H1 (cell line): ENCODE results near the gene E2F8. TPM values are rescaled to one million over a fixed set of nuclear protein-coding genes. Genes with fewer than 3 reads are reported as not detected.

ENCODE experiments used
- BACH1 ChIP-seq: IDR thresholded peaks from 2 replicates; pipeline ENCODE4 v1.6.1; 2012; ENCODE audit warnings: low read length, improper control_type of control experiment
- CBX5 ChIP-seq: fragments of 300-800, 300-1000 bp; sonication (generic); IDR thresholded peaks from 2 replicates; pipeline ENCODE4 v1.7.1; 2016; ENCODE audit warnings: antibody characterized with exemption, low read length, low read depth
- FOSL1 ChIP-seq: IDR thresholded peaks from 2 replicates; pipeline ENCODE4 v1.6.1; 2011; ENCODE audit warnings: mild to moderate bottlenecking, low read depth, low read length, moderate library complexity; ENCODE audit not compliant: insufficient read depth
- GTF2F1 ChIP-seq: IDR thresholded peaks from 2 replicates; pipeline ENCODE4 v1.6.1; 2012; ENCODE audit warnings: low read depth, low read length, improper control_type of control experiment, borderline replicate concordance
- polyA plus RNA-seq, 7 experiments: library from polyadenylated mRNA; depleted of rRNA in 3 of 7; stranded (reverse) in 5 of 7; unstranded in 2 of 7; fragments of >200 nt in 5 of 7; fragments of 200-250 nt in 2 of 7; gene quantifications; 1 replicate in 5 of 7; 2 replicates in 1 of 7; 4 replicates in 1 of 7; pipeline versions ENCODE4 v1.2.1 to v1.2.3, GENCODE V29; 2011 to 2013; ENCODE audit warnings: missing spikeins in 2 of 7, mixed read lengths in 2 of 7
- total RNA-seq: library from RNA; stranded (reverse); fragmentation: NEBNext Ultra II Directional; extraction: Animal tissue kit (Norgen Biotek cat#: 25700); gene quantifications from 2 replicates; pipeline ENCODE4 v1.2.1, GENCODE V29; 2021
- TF ChIP-seq, protein P1 (sequence below): fragments of 300-600 bp; sonication (generic); IDR thresholded peaks from 2 replicates; pipeline ENCODE4 v1.7.1; 2012; ENCODE audit warnings: low read length, moderate library complexity, mild to moderate bottlenecking, inconsistent platforms; ENCODE audit not compliant: insufficient replicate concordance

E2F8 gene
- total and polyA plus RNA-seq, 2 of the 8 experiments (the other 6 are each of a cell fraction or from before 2014, with no cell fraction given), result 5.4 to 11.4 TPM

DNA sequence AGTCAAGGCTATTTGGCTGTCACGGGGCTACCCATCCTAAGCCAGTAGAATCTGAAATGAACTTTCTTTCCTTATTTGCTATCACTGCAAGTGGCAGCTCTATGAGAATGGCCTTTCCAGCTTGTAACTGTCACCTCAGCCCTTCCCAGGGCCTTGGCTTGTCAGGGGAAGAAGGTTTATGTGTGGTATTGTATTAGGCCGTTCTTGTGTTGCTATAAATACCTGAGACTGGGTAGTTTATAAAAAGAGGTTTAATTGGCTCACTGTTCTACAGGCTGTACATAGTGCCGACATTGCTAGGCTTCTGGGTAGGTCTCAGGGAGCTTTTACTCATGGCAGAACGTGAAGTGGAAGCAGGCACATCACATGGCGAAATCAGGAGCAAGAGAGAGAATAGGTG lies 26.8 kb upstream of the E2F8 start (continued):
- TF ChIP-seq, protein P1, sequence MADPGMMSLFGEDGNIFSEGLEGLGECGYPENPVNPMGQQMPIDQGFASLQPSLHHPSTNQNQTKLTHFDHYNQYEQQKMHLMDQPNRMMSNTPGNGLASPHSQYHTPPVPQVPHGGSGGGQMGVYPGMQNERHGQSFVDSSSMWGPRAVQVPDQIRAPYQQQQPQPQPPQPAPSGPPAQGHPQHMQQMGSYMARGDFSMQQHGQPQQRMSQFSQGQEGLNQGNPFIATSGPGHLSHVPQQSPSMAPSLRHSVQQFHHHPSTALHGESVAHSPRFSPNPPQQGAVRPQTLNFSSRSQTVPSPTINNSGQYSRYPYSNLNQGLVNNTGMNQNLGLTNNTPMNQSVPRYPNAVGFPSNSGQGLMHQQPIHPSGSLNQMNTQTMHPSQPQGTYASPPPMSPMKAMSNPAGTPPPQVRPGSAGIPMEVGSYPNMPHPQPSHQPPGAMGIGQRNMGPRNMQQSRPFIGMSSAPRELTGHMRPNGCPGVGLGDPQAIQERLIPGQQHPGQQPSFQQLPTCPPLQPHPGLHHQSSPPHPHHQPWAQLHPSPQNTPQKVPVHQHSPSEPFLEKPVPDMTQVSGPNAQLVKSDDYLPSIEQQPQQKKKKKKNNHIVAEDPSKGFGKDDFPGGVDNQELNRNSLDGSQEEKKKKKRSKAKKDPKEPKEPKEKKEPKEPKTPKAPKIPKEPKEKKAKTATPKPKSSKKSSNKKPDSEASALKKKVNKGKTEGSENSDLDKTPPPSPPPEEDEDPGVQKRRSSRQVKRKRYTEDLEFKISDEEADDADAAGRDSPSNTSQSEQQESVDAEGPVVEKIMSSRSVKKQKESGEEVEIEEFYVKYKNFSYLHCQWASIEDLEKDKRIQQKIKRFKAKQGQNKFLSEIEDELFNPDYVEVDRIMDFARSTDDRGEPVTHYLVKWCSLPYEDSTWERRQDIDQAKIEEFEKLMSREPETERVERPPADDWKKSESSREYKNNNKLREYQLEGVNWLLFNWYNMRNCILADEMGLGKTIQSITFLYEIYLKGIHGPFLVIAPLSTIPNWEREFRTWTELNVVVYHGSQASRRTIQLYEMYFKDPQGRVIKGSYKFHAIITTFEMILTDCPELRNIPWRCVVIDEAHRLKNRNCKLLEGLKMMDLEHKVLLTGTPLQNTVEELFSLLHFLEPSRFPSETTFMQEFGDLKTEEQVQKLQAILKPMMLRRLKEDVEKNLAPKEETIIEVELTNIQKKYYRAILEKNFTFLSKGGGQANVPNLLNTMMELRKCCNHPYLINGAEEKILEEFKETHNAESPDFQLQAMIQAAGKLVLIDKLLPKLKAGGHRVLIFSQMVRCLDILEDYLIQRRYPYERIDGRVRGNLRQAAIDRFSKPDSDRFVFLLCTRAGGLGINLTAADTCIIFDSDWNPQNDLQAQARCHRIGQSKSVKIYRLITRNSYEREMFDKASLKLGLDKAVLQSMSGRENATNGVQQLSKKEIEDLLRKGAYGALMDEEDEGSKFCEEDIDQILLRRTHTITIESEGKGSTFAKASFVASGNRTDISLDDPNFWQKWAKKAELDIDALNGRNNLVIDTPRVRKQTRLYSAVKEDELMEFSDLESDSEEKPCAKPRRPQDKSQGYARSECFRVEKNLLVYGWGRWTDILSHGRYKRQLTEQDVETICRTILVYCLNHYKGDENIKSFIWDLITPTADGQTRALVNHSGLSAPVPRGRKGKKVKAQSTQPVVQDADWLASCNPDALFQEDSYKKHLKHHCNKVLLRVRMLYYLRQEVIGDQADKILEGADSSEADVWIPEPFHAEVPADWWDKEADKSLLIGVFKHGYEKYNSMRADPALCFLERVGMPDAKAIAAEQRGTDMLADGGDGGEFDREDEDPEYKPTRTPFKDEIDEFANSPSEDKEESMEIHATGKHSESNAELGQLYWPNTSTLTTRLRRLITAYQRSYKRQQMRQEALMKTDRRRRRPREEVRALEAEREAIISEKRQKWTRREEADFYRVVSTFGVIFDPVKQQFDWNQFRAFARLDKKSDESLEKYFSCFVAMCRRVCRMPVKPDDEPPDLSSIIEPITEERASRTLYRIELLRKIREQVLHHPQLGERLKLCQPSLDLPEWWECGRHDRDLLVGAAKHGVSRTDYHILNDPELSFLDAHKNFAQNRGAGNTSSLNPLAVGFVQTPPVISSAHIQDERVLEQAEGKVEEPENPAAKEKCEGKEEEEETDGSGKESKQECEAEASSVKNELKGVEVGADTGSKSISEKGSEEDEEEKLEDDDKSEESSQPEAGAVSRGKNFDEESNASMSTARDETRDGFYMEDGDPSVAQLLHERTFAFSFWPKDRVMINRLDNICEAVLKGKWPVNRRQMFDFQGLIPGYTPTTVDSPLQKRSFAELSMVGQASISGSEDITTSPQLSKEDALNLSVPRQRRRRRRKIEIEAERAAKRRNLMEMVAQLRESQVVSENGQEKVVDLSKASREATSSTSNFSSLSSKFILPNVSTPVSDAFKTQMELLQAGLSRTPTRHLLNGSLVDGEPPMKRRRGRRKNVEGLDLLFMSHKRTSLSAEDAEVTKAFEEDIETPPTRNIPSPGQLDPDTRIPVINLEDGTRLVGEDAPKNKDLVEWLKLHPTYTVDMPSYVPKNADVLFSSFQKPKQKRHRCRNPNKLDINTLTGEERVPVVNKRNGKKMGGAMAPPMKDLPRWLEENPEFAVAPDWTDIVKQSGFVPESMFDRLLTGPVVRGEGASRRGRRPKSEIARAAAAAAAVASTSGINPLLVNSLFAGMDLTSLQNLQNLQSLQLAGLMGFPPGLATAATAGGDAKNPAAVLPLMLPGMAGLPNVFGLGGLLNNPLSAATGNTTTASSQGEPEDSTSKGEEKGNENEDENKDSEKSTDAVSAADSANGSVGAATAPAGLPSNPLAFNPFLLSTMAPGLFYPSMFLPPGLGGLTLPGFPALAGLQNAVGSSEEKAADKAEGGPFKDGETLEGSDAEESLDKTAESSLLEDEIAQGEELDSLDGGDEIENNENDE, result no peak
- no peak for TF ChIP-seq CBX5
- no peak for TF ChIP-seq GTF2F1
- TF ChIP-seq BACH1, result no peak
- TF ChIP-seq FOSL1, result no peak
- TF ChIP-seq, all 59 proteins: peak for 0
